Spleen (tissue), 7 donors: ENCODE results near the gene SDHAF2.

Experiments used
- POLR2A ChIP-seq, 3 donors: fragments of 450-650 bp; IDR thresholded peaks; one replicate each; pipeline ENCODE4 v1.5.1; 2017; ENCODE audit warnings: antibody characterized with exemption in 3 of 3, mild to moderate bottlenecking in 1 of 3
- TF ChIP-seq, protein P1 (sequence below), 11 experiments: fragments of 200-600 bp in 7 of 11; fragments of 450-650 bp in 4 of 11; sonication (generic) in 4 of 11; IDR thresholded peaks in 8 of 11; conservative IDR thresholded peaks in 3 of 11; 1 replicate in 7 of 11; 2 replicates in 4 of 11; pipeline versions ENCODE4 v1.4.0 to v1.8.0; 2016 to 2021; ENCODE audit warnings: antibody characterized with exemption in 11 of 11, inconsistent platforms in 4 of 11, mild to moderate bottlenecking in 1 of 11
- donor health status: DM: no; HTN: no; CAD: no; lungs with moderate emphysema.
- donor health status: DM: no; HTN: no; CAD: no.
- donor health status: DM: no; HTN: no; CAD: no.

- TF ChIP-seq, protein P1, sequence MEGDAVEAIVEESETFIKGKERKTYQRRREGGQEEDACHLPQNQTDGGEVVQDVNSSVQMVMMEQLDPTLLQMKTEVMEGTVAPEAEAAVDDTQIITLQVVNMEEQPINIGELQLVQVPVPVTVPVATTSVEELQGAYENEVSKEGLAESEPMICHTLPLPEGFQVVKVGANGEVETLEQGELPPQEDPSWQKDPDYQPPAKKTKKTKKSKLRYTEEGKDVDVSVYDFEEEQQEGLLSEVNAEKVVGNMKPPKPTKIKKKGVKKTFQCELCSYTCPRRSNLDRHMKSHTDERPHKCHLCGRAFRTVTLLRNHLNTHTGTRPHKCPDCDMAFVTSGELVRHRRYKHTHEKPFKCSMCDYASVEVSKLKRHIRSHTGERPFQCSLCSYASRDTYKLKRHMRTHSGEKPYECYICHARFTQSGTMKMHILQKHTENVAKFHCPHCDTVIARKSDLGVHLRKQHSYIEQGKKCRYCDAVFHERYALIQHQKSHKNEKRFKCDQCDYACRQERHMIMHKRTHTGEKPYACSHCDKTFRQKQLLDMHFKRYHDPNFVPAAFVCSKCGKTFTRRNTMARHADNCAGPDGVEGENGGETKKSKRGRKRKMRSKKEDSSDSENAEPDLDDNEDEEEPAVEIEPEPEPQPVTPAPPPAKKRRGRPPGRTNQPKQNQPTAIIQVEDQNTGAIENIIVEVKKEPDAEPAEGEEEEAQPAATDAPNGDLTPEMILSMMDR (IDR thresholded peaks at IDR 0.05 in 8 of 11, conservative IDR thresholded peaks at IDR 0.05 in 3 of 11), result no peak
- no peak for TF ChIP-seq POLR2A (IDR thresholded peaks at IDR 0.05)
Measured at GRCh38 chr11:61480994-61481335, 51.0 kb downstream of the SDHAF2 start.
